Activated naive CD4-positive, alpha-beta T cell treated with anti-CD3 and anti-CD28 coated beads, Interleukin-2, amount 50 U/mL, for 72 hours (primary cell): ENCODE data around the gene TEX22. TPM values are rescaled to one million over a fixed set of nuclear protein-coding genes. Genes with fewer than 3 reads are reported as not detected.
"Not testable (repeated sequence)": the region's sequence is repeated elsewhere in the genome, so short reads cannot be mapped to it uniquely, and the experiment has no call there.

Experiments
- ATAC-seq, 2 donors: fragments of 150-1000 bp; cut with Tn5 transposase; 2 replicates each; pipeline ENCODE4 v1.10.0; 2021; ENCODE audit warnings: mild to moderate bottlenecking in 2 of 2, moderate library complexity in 2 of 2
- DNase-seq, 2 donors: peaks; one replicate each; pipeline ENCODE4 v3.0.0; 2021 to 2022; ENCODE audit warnings: low spot score in 2 of 2
- H3K27ac Mint-ChIP-seq, 2 donors: one replicate each; pipeline ENCODE4 v1.8.0; 2022; ENCODE audit warnings: mild to moderate bottlenecking in 2 of 2, mixed read lengths in 2 of 2
- H3K36me3 Mint-ChIP-seq, 2 donors: one replicate each; pipeline ENCODE4 v1.8.0; 2022; ENCODE audit warnings: mixed read lengths in 2 of 2
- H3K9me3 Mint-ChIP-seq, 2 donors: one replicate each; pipeline ENCODE4 v1.8.0; 2022; ENCODE audit warnings: mixed read lengths in 2 of 2
- total RNA-seq, 2 donors: library from RNA; stranded (reverse); gene quantifications; one replicate each; pipeline ENCODE4 v1.2.3, GENCODE V29; 2022

TEX22 gene
- total RNA-seq, 2 donors from 2014 or later: 2.0 to 4.6 TPM

- not testable (repeated sequence) for ATAC-seq, H3K36me3 Mint-ChIP-seq, DNase-seq, H3K27ac Mint-ChIP-seq, H3K9me3 Mint-ChIP-seq
These were observed 36.9 kb upstream of the TEX22 start for GRCh38 chr14:105361412-105361811.

- Mint-ChIP-seq H3K27ac (no peak overlapping the region), H3K9me3 (no peaks in the 10 kb centered on the region), H3K36me3 (no peaks in the 10 kb centered on the region)
- ATAC-seq (peak in 1 of 2 donors; percentile 61), DNase-seq (peak in 1 of 2 donors; percentile 27)
These were observed 34.3 kb upstream of the TEX22 start for GRCh38 chr14:105363847-105364708.

GRCh38 chr14:105365101-105365500 is 33.2 kb upstream of the TEX22 start:
- H3K36me3 Mint-ChIP-seq: no peaks in the 10 kb centered on the region
- no peak for ATAC-seq
- H3K27ac Mint-ChIP-seq: no peak overlapping the region
- no peak for DNase-seq
- H3K9me3 Mint-ChIP-seq: no peaks in the 10 kb centered on the region

GRCh38 chr14:105365681-105366080 is 32.7 kb upstream of the TEX22 start:
- H3K36me3 Mint-ChIP-seq: no peaks in the 10 kb centered on the region
- no peak overlapping the region for H3K27ac Mint-ChIP-seq
- H3K9me3 Mint-ChIP-seq: no peaks in the 10 kb centered on the region
- no peak for DNase-seq
- ATAC-seq: no peak

- Mint-ChIP-seq H3K27ac (peak overlapping the region; percentile 40 to 51), H3K36me3 (no peaks in the 10 kb centered on the region), H3K9me3 (no peaks in the 10 kb centered on the region)
- DNase-seq (no peak), ATAC-seq (no peak)
These were observed 31.8 kb upstream of the TEX22 start for GRCh38 chr14:105366386-105367074.

- ATAC-seq: no peak
These were observed 31.0 kb upstream of the TEX22 start for GRCh38 chr14:105367116-105368031.

GRCh38 chr14:105368032-105368417 is 30.3 kb upstream of the TEX22 start:
- ATAC-seq (no peak), DNase-seq (no peak)
- H3K27ac Mint-ChIP-seq: no peak overlapping the region
- H3K36me3 Mint-ChIP-seq: no peaks in the 10 kb centered on the region
- no peaks in the 10 kb centered on the region for H3K9me3 Mint-ChIP-seq

More at GRCh38 chr14:105367116-105368031, 31.0 kb upstream of the TEX22 start:
- H3K9me3 Mint-ChIP-seq: no peaks in the 10 kb centered on the region
- peak overlapping the region; percentile 40 to 51 for H3K27ac Mint-ChIP-seq
- no peak for DNase-seq
- H3K36me3 Mint-ChIP-seq: no peaks in the 10 kb centered on the region

- DNase-seq (no peak), ATAC-seq (no peak)
- no peaks in the 10 kb centered on the region for H3K9me3 Mint-ChIP-seq
- H3K27ac Mint-ChIP-seq: no peak overlapping the region
- no peaks in the 10 kb centered on the region for H3K36me3 Mint-ChIP-seq
These were observed 29.9 kb upstream of the TEX22 start for GRCh38 chr14:105368426-105368825.

GRCh38 chr14:105368910-105369652 is 29.3 kb upstream of the TEX22 start:
- no peak overlapping the region for H3K27ac Mint-ChIP-seq
- ATAC-seq: no peak
- H3K36me3 Mint-ChIP-seq: no peaks in the 10 kb centered on the region
- DNase-seq: no peak
- no peaks in the 10 kb centered on the region for H3K9me3 Mint-ChIP-seq

GRCh38 chr14:105369653-105370040 is 28.7 kb upstream of the TEX22 start:
- DNase-seq: no peak
- ATAC-seq: no peak
- H3K36me3 Mint-ChIP-seq: no peaks in the 10 kb centered on the region
- no peak overlapping the region for H3K27ac Mint-ChIP-seq
- H3K9me3 Mint-ChIP-seq: no peaks in the 10 kb centered on the region

- DNase-seq (no peak), ATAC-seq (no peak)
- Mint-ChIP-seq H3K27ac (peak overlapping the region in 1 of 2 donors; percentile 54), H3K36me3 (no peaks in the 10 kb centered on the region), H3K9me3 (peaks cover 0 to 5% of the 10 kb centered on the region in 2 donors)
These were observed 23.9 kb upstream of the TEX22 start for GRCh38 chr14:105374389-105374788.

- DNase-seq (peak; percentile 21 to 74), ATAC-seq (peak; percentile 71 to 94)
- Mint-ChIP-seq H3K9me3 (peaks cover 0 to 5% of the 10 kb centered on the region in 2 donors), H3K36me3 (no peaks in the 10 kb centered on the region), H3K27ac (peak overlapping the region; percentile 23 to 54)
These were observed 22.7 kb upstream of the TEX22 start for GRCh38 chr14:105375635-105376057.

- ATAC-seq: no peak
- DNase-seq: no peak
- Mint-ChIP-seq H3K27ac (no peak overlapping the region), H3K36me3 (no peaks in the 10 kb centered on the region), H3K9me3 (peaks cover 0 to 5% of the 10 kb centered on the region in 2 donors)
These were observed 21.6 kb upstream of the TEX22 start for GRCh38 chr14:105376521-105377440.

- Mint-ChIP-seq H3K27ac (no peak overlapping the region), H3K36me3 (no peaks in the 10 kb centered on the region), H3K9me3 (peaks cover 0 to 5% of the 10 kb centered on the region in 2 donors)
- ATAC-seq: no peak
- DNase-seq: no peak
These were observed 20.7 kb upstream of the TEX22 start for GRCh38 chr14:105377555-105378182.

- Mint-ChIP-seq H3K9me3 (peaks cover 0 to 5% of the 10 kb centered on the region in 2 donors), H3K36me3 (no peaks in the 10 kb centered on the region), H3K27ac (no peak overlapping the region)
- DNase-seq (no peak), ATAC-seq (no peak)
These were observed 20.1 kb upstream of the TEX22 start for GRCh38 chr14:105378199-105378598.
